Neural cell (in vitro differentiated cells): ENCODE results near the gene PLBD2. TPM values are rescaled to one million over a fixed set of nuclear protein-coding genes. Genes with fewer than 3 reads are reported as not detected.

Experiments used
- H2AFZ ChIP-seq: fragments of 200-600, 300-800 bp; sonication (generic), shearing (Covaris generic); 2 replicates; pipeline ENCODE4 v1.6.0; 2014; ENCODE audit warnings: low read depth, mild to moderate bottlenecking, antibody characterized with exemption, low read length, moderate library complexity
- H3F3A ChIP-seq: fragments of 200-600 bp; shearing (Covaris generic); 2 replicates; pipeline ENCODE4 v1.6.1; 2016; ENCODE audit warnings: mild to moderate bottlenecking, moderate library complexity, mixed read lengths, antibody characterized with exemption, low read length; ENCODE audit not compliant: insufficient read depth, poor library complexity, severe bottlenecking
- H3K27ac ChIP-seq: fragments of 200-600, 300-800 bp; sonication (generic), shearing (Covaris generic); 2 replicates; pipeline ENCODE4 v1.5.1; 2014; ENCODE audit warnings: mild to moderate bottlenecking, low read length, moderate library complexity
- H3K27me3 ChIP-seq: fragments of 300-800, 200-600 bp; sonication (generic), shearing (Covaris generic); 2 replicates; pipeline ENCODE4 v1.6.0; 2014; ENCODE audit warnings: mild to moderate bottlenecking, low read depth, low read length, moderate library complexity; ENCODE audit not compliant: insufficient read depth
- H3K36me3 ChIP-seq: fragments of 300-800, 200-600 bp; sonication (generic), shearing (Covaris generic); 2 replicates; pipeline ENCODE4 v1.5.1; 2014; ENCODE audit warnings: mild to moderate bottlenecking, antibody characterized with exemption, low read length, moderate library complexity; ENCODE audit not compliant: insufficient read depth
- H3K4me2 ChIP-seq: fragments of 300-800, 200-600 bp; sonication (generic), shearing (Covaris generic); 2 replicates; pipeline ENCODE4 v1.6.0; 2014; ENCODE audit warnings: mild to moderate bottlenecking, low read length
- H3K4me3 ChIP-seq: fragments of 300-800, 200-600 bp; sonication (generic), shearing (Covaris generic); 2 replicates; pipeline ENCODE4 v1.5.1; 2014; ENCODE audit warnings: mild to moderate bottlenecking, low read length, moderate library complexity
- H3K79me2 ChIP-seq: fragments of 200-600 bp; shearing (Covaris generic); replicated peaks from 2 replicates; pipeline ENCODE4 v1.6.0; 2014; ENCODE audit warnings: mild to moderate bottlenecking, low read length, moderate library complexity; ENCODE audit not compliant: insufficient read depth
- H3K9ac ChIP-seq: fragments of 300-800, 200-600 bp; sonication (generic), shearing (Covaris generic); 2 replicates; pipeline ENCODE4 v1.6.1; 2016; ENCODE audit warnings: mild to moderate bottlenecking, low read length, mixed read lengths
- H3K9me2 ChIP-seq: fragments of 200-600 bp; shearing (Covaris generic); 2 replicates; pipeline ENCODE4 v1.6.1; 2016; ENCODE audit warnings: mild to moderate bottlenecking, low read length, mixed read lengths; ENCODE audit not compliant: insufficient read depth
- H3K9me3 ChIP-seq: fragments of 200-600, 300-800 bp; sonication (generic), shearing (Covaris generic); 2 replicates; pipeline ENCODE4 v1.6.1; 2016; ENCODE audit warnings: mild to moderate bottlenecking, mixed run types, low read length, moderate library complexity, mixed read lengths
- H4K20me1 ChIP-seq: fragments of 200-600 bp; shearing (Covaris generic); 2 replicates; pipeline ENCODE4 v1.6.1; 2016; ENCODE audit warnings: mild to moderate bottlenecking, mixed run types; ENCODE audit not compliant: insufficient read depth
- CTCF ChIP-seq: fragments of 450-650 bp; IDR thresholded peaks from 2 replicates; pipeline ENCODE4 v1.5.1; 2014; ENCODE audit warnings: antibody characterized with exemption, mild to moderate bottlenecking, moderate library complexity; ENCODE audit not compliant: poor library complexity, severe bottlenecking
- EP300 ChIP-seq: fragments of 450-650 bp; conservative IDR thresholded peaks from 2 replicates; pipeline ENCODE4 v1.6.1; 2014; ENCODE audit warnings: antibody characterized with exemption, mild to moderate bottlenecking, moderate library complexity; ENCODE audit not compliant: poor library complexity, severe bottlenecking
- EZH2 ChIP-seq: fragments of 200-600, 300-800 bp; shearing (Covaris generic), sonication (generic); IDR thresholded peaks from 2 replicates; pipeline ENCODE4 v1.6.1; 2014; ENCODE audit warnings: antibody characterized with exemption, low read length, borderline replicate concordance, mild to moderate bottlenecking; ENCODE audit not compliant: insufficient read depth, poor library complexity, severe bottlenecking
- MXI1 ChIP-seq: fragments of 450-650 bp; conservative IDR thresholded peaks from 2 replicates; pipeline ENCODE4 v1.6.1; 2014; ENCODE audit warnings: antibody characterized with exemption, mild to moderate bottlenecking; ENCODE audit not compliant: poor library complexity, severe bottlenecking
- POLR2AphosphoS5 ChIP-seq: IDR thresholded peaks from 2 replicates; pipeline ENCODE4 v1.6.1; 2012
- RAD21 ChIP-seq: fragments of 450-650 bp; conservative IDR thresholded peaks from 2 replicates; pipeline ENCODE4 v1.6.1; 2014; ENCODE audit warnings: antibody characterized with exemption, mild to moderate bottlenecking, moderate library complexity
- REST ChIP-seq: IDR thresholded peaks from 2 replicates; pipeline ENCODE4 v1.6.1; 2012; ENCODE audit warnings: borderline replicate concordance
- SMC3 ChIP-seq: fragments of 450-650 bp; conservative IDR thresholded peaks from 2 replicates; pipeline ENCODE4 v1.6.1; 2014; ENCODE audit warnings: antibody characterized with exemption, mild to moderate bottlenecking, moderate library complexity; ENCODE audit not compliant: poor library complexity
- TAF1 ChIP-seq: IDR thresholded peaks from 2 replicates; pipeline ENCODE4 v1.6.1; 2012; ENCODE audit warnings: low read depth
- polyA plus RNA-seq: library from polyadenylated mRNA; depleted of rRNA; stranded (reverse); fragments of >200 nt; gene quantifications from 2 replicates; pipeline ENCODE4 v1.2.3, GENCODE V29; 2014

The PLBD2 gene
- polyA plus RNA-seq, 1 donor from 2014 or later, result 4.8 TPM

GRCh38 chr12:113398346-113399290 is 40.2 kb downstream of the PLBD2 start:
- Histone ChIP-seq H3K9me2 (no peaks in the 10 kb centered on the region), H3K4me3 (no peak overlapping the region), H3F3A (no peaks in the 10 kb centered on the region), H3K4me2 (no peak overlapping the region), H3K36me3 (no peaks in the 10 kb centered on the region), H4K20me1 (no peaks in the 10 kb centered on the region), H2AFZ (no peak overlapping the region), H3K9me3 (no peaks in the 10 kb centered on the region), H3K9ac (no peak overlapping the region), H3K27ac (no peak overlapping the region), H3K27me3 (no peaks in the 10 kb centered on the region), H3K79me2 (no peaks in the 10 kb centered on the region)
- no peak for TF ChIP-seq MXI1
- TF ChIP-seq RAD21, result no peak
- no peak for TF ChIP-seq SMC3

- Histone ChIP-seq H3K9me2 (no peaks in the 10 kb centered on the region), H3K9ac (no peak overlapping the region), H3F3A (no peaks in the 10 kb centered on the region), H3K9me3 (no peaks in the 10 kb centered on the region), H2AFZ (no peak overlapping the region), H3K36me3 (no peaks in the 10 kb centered on the region), H3K79me2 (no peaks in the 10 kb centered on the region), H3K27ac (no peak overlapping the region), H3K27me3 (no peaks in the 10 kb centered on the region), H4K20me1 (no peaks in the 10 kb centered on the region), H3K4me2 (no peak overlapping the region), H3K4me3 (no peak overlapping the region)
- TF ChIP-seq REST, result no peak
- TF ChIP-seq POLR2AphosphoS5, result no peak
- no peak for TF ChIP-seq EP300
- no peak for TF ChIP-seq TAF1
- no peak for TF ChIP-seq SMC3
- TF ChIP-seq MXI1, result no peak
- TF ChIP-seq RAD21, result no peak
- TF ChIP-seq CTCF, result no peak
- TF ChIP-seq EZH2, result no peak
Measured at GRCh38 chr12:113399490-113399889, 41.1 kb downstream of the PLBD2 start.
